A204.1 (cell line): ENCODE data around the gene TNNI2.
"Not testable (repeated sequence)": the region's sequence is repeated elsewhere in the genome, so short reads cannot be mapped to it uniquely, and the experiment has no call there.

Experiments
- FAIRE-seq: peaks from 2 replicates; lab custom pipeline; 2012; peaks lifted over from hg19 to GRCh38; lab: Jason Lieb, UNC

TNNI2 gene

GRCh38 chr11:1875093-1875850 is 36.5 kb downstream of the TNNI2 start:
- no peak for FAIRE-seq

DNA sequence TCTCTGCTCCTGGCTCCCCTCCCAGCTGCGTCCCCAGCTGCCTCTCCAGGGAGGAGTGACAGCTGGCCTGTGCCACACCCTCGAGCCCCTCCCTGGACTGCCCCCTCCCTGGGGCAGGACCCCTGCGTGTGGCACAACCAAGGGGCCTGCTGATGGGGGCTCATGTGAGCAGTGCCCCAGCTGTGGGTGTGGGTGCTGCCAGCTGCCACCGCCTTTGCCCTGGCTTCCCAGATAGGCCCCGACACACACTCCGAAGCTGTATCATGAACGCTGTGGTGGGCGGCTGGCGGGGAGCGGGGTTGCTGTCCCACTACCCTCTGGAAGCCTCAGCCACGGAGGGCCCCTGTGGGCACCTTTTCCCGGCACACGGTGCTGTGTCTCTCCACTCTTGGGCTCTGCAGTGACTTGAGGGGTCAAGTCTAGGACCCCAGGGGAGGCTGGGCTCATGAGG is 37.1 kb downstream of the TNNI2 start:
- FAIRE-seq: not testable (repeated sequence)

GRCh38 chr11:1876361-1877063 is 37.7 kb downstream of the TNNI2 start:
- FAIRE-seq: no peak

DNA sequence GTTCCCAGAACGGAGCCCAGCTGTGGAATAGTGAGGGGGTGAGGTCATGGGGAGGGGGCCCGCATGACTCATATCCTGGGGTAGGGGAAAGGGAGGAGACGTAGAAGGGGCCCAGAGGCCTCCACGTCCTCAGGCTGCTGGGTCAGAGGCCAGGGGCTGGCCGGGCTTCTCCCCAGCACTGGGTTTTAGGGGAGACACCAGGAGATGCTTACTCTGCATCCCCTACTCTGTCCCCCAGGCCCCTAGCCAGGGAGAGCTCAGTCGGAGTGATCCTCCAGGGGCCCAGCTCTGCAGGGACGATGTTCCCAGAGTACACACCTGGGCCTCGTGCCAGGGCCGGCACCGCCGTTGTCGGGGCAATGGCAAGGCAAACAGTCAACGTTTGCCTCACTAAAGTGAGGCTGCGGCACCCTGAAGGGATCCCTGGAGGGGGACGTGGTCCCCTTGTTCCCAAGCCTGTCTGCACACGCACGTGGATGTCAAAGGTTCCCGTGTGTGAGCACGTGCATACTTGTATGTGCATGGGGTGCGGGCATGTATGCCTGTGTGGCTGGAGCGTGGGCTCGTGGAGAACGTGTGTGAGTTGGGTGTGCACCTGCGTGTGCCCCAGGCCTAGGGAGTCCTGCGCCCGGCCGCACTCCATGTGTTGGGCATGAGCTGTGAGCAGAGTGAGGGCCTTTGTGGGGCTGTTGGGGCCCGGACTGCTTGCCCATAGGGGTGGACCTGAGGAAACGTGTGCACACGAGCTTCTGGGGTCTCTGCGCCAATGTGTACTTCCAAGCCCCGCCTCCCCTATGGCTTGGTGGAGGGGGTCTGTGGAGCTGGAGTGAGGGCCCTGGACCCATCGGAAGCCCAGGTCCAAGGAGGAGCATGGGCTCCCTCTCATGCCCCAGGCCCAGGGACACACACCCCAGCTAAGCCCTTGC is 38.7 kb downstream of the TNNI2 start:
- FAIRE-seq: no peak

- no peak for FAIRE-seq
These were observed 39.6 kb downstream of the TNNI2 start for GRCh38 chr11:1878137-1879031.

- FAIRE-seq: no peak
These were observed 40.7 kb downstream of the TNNI2 start for GRCh38 chr11:1879342-1879940.

- FAIRE-seq: no peak
These were observed 41.4 kb downstream of the TNNI2 start for GRCh38 chr11:1879941-1880720.

DNA sequence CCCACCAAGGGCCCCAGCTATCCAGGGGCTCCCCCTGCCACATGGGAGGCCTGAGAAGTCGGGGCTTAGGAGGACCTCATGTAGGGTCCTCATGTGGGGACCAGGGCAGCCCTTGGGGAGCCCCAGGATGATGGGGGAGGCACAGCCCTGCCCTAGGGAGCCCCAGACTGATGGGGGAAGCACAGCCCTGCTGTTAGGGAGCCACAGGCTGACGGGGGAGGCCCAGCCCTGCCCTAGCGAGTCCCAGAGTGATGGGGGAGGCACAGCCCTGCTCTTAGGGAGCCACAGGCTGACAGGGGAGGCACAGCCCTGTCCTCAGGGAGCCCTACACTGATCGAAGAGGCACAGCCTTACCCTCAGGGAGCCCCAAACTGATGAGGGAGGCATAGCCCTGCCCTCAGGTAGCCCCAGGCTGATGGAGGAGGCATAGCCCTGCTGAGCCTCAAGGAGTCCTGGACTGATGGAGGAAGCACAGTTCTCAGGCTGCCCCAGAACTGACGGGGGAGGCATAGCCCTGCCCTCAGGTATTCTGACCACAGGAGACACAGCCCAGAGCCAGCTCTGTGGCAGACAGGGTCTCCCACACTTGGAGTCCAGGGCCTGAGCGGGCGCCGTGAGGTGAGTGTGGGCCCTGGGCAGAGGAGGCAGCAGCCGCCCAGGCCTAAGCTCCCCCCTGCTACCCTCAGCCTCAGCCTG is 42.1 kb downstream of the TNNI2 start:
- FAIRE-seq: no peak

- no peak for FAIRE-seq
These were observed 42.9 kb downstream of the TNNI2 start for GRCh38 chr11:1881442-1882264.

DNA sequence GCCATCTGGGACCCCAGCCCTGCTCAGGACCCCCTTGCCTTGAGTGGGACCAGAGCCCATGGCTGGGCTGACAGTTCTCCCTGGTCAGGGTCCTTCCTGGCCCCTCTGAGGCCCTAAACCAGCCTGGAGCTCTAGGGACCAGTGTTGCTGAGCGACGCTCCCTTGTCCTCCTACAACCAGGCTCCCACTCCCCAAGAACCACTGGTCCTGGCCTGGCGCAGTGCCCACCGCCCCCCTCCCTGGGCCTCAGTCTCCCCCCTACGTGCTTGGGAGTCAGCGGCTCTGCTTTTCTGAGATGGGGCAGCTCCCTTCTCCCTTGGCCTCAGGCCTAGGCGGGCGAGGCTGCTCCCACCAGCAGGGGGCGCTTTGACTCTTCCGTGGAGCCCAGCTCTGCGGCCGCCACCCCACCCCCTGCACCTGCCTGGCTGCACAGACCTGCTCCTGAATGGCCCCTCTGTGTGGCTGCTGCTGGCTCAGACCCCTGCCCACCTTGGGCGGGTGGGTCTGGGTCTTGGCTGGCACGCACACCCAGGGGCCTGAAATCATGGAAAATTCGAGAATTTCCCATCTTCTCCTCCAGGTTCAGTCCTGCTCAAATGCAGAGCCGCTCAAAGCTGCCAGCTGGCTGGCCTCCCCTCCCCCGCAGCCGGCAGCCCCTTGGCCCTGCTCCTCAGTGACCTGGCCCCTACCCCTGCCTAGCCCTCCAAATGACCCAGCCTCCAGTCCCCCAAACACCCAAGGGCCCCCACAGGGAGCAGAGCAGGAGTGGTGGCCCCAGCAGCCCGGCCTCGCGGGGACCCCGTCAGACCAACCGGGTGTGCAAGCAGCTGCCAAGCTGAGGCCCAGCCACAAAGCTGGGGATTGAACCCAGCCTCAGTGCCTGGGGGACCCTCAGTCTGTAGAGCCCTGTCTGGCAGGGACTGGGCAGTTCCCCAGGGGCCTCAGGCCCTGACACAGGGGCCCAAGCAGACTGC is 43.8 kb downstream of the TNNI2 start:
- FAIRE-seq: no peak

- FAIRE-seq: no peak
These were observed 44.8 kb downstream of the TNNI2 start for GRCh38 chr11:1883346-1884302.

GRCh38 chr11:1884303-1884700 is 45.5 kb downstream of the TNNI2 start:
- no peak for FAIRE-seq

DNA sequence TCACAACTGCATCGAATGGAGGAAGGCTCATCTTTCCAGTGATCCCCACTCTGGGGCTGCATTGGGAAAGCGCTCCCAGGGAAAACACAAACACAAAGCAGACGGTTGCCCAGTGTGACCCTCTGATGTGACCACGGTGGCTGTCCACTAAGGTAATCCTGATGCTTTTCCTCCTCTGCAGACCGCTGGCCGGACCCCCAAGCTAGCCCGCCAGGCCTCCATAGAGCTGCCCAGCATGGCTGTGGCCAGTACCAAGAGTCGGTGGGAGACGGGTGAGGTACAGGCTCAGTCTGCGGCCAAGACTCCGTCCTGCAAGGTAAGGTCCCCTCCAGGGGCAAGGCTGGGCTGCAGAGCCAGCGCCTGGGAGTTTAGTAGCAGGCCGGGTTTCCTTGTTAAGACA is 47.8 kb downstream of the TNNI2 start:
- FAIRE-seq: not testable (repeated sequence)

- FAIRE-seq: no peak
These were observed 48.9 kb downstream of the TNNI2 start for GRCh38 chr11:1887451-1888346.

- FAIRE-seq: no peak
These were observed 49.6 kb downstream of the TNNI2 start for GRCh38 chr11:1888347-1888753.
